Endothelial cell (in vitro differentiated cells): ENCODE results near the gene RIMBP2. TPM values are rescaled to one million over a fixed set of nuclear protein-coding genes. Genes with fewer than 3 reads are reported as not detected.

Source experiments
- DNase-seq: peaks from one replicate; pipeline ENCODE4 v3.0.0; 2021; ENCODE audit warnings: low spot score
- H3K27ac Mint-ChIP-seq: one replicate; pipeline ENCODE4 v1.8.0; 2021; ENCODE audit warnings: mixed read lengths, inconsistent platforms; ENCODE audit not compliant: unreplicated experiment
- H3K27me3 Mint-ChIP-seq: one replicate; pipeline ENCODE4 v1.8.0; 2021; ENCODE audit warnings: mild to moderate bottlenecking, moderate library complexity, mixed read lengths, inconsistent platforms; ENCODE audit not compliant: unreplicated experiment
- H3K36me3 Mint-ChIP-seq: one replicate; pipeline ENCODE4 v1.8.0; 2021; ENCODE audit warnings: mild to moderate bottlenecking, low read depth, mixed read lengths, inconsistent platforms; ENCODE audit not compliant: unreplicated experiment
- H3K4me1 Mint-ChIP-seq: one replicate; pipeline ENCODE4 v1.8.0; 2021; ENCODE audit warnings: mild to moderate bottlenecking, mixed read lengths, inconsistent platforms; ENCODE audit not compliant: unreplicated experiment
- H3K4me3 Mint-ChIP-seq: one replicate; pipeline ENCODE4 v1.8.0; 2021; ENCODE audit warnings: mild to moderate bottlenecking, mixed read lengths, inconsistent platforms; ENCODE audit not compliant: unreplicated experiment
- H3K9me3 Mint-ChIP-seq: one replicate; pipeline ENCODE4 v1.8.0; 2021; ENCODE audit warnings: mixed read lengths, inconsistent platforms; ENCODE audit not compliant: unreplicated experiment
- CTCF ChIP-seq: fragments of 200-600 bp; sonication (generic); IDR thresholded peaks from one replicate; pipeline ENCODE4 v1.5.0; 2021; ENCODE audit warnings: antibody characterized with exemption; ENCODE audit not compliant: unreplicated experiment
- total RNA-seq: library from RNA; stranded (reverse); fragmentation: NEBNext Ultra II Directional; extraction: Animal tissue kit (Norgen Biotek cat#: 25700); gene quantifications from one replicate; pipeline ENCODE4 v1.2.1, GENCODE V29; 2021; ENCODE audit not compliant: unreplicated experiment

Gene RIMBP2
- total RNA-seq, 1 donor from 2014 or later = 1.4 TPM

GRCh38 chr12:130537051-130537450, 179.0 kb downstream of the RIMBP2 start:
- no peaks in the 10 kb centered on the region for H3K27me3 Mint-ChIP-seq
- peaks cover 7% of the 10 kb centered on the region for H3K36me3 Mint-ChIP-seq
- H3K4me1 Mint-ChIP-seq = no peaks in the 10 kb centered on the region
- peaks cover 18% of the 10 kb centered on the region for H3K9me3 Mint-ChIP-seq
- H3K4me3 Mint-ChIP-seq = no peak overlapping the region
- H3K27ac Mint-ChIP-seq = no peak overlapping the region
- TF ChIP-seq CTCF = no peak
- no peak for DNase-seq

GRCh38 chr12:130530429-130530828, 185.7 kb downstream of the RIMBP2 start:
- Mint-ChIP-seq H3K27me3 (peaks cover 1% of the 10 kb centered on the region), H3K36me3 (no peaks in the 10 kb centered on the region), H3K4me1 (no peaks in the 10 kb centered on the region), H3K27ac (no peak overlapping the region), H3K9me3 (no peaks in the 10 kb centered on the region), H3K4me3 (no peak overlapping the region)
- no peak for DNase-seq
- TF ChIP-seq CTCF = no peak

GRCh38 chr12:130529781-130530180, 186.3 kb downstream of the RIMBP2 start:
- Mint-ChIP-seq H3K36me3 (no peaks in the 10 kb centered on the region), H3K9me3 (no peaks in the 10 kb centered on the region), H3K4me1 (no peaks in the 10 kb centered on the region), H3K4me3 (no peak overlapping the region), H3K27ac (no peak overlapping the region), H3K27me3 (peaks cover 5% of the 10 kb centered on the region)
- TF ChIP-seq CTCF = no peak
- no peak for DNase-seq

GRCh38 chr12:130527239-130527638, 188.9 kb downstream of the RIMBP2 start:
- Mint-ChIP-seq H3K9me3 (peaks cover 5% of the 10 kb centered on the region), H3K36me3 (no peaks in the 10 kb centered on the region), H3K4me3 (no peak overlapping the region), H3K27me3 (peaks cover 11% of the 10 kb centered on the region), H3K27ac (no peak overlapping the region), H3K4me1 (no peaks in the 10 kb centered on the region)
- DNase-seq = no peak
- TF ChIP-seq CTCF = no peak

GRCh38 chr12:130526813-130527212, 189.3 kb downstream of the RIMBP2 start:
- no peak overlapping the region for H3K4me3 Mint-ChIP-seq
- TF ChIP-seq CTCF = no peak
- H3K27ac Mint-ChIP-seq = no peak overlapping the region
- no peaks in the 10 kb centered on the region for H3K36me3 Mint-ChIP-seq
- peak; percentile 52 for DNase-seq
- H3K9me3 Mint-ChIP-seq = peaks cover 9% of the 10 kb centered on the region
- no peaks in the 10 kb centered on the region for H3K4me1 Mint-ChIP-seq
- H3K27me3 Mint-ChIP-seq = peaks cover 11% of the 10 kb centered on the region
